ENCODE data around the gene LY6G6C.

Gene LY6G6C

GRCh38 chr6:31734821-31735406 lies 13.4 kb upstream of the LY6G6C start:
- Histone ChIP-seq H3K9me3 (ENCODE audit: severe bottlenecking) (no peaks in the 10 kb centered on the region), H3K27me3 (ENCODE audit: insufficient read depth, poor library complexity, severe bottlenecking) (no peaks in the 10 kb centered on the region), H3K4me3 (ENCODE audit: severe bottlenecking) (peak overlapping the region; percentile 80), H3K27ac (ENCODE audit: poor library complexity, severe bottlenecking) (peak overlapping the region; percentile 93), H3K36me3 (ENCODE audit: low read depth) (peaks cover 50% of the 10 kb centered on the region), H3K4me1 (ENCODE audit: insufficient read depth, poor library complexity, severe bottlenecking) (peaks cover 41% of the 10 kb centered on the region)
- no peak for TF ChIP-seq CTCF (IDR thresholded peaks at IDR 0.05; ENCODE audit: poor library complexity, severe bottlenecking)
- ATAC-seq (ENCODE audit: low read depth): peak; percentile 38
- DNase-seq (ENCODE audit: low spot score): no peak

GRCh38 chr6:31734247-31734820 lies 12.8 kb upstream of the LY6G6C start:
- DNase-seq (ENCODE audit: low spot score) (no peak), ATAC-seq (ENCODE audit: low read depth) (no peak)
- Histone ChIP-seq H3K36me3 (ENCODE audit: low read depth) (peaks cover 50% of the 10 kb centered on the region), H3K27me3 (ENCODE audit: insufficient read depth, poor library complexity, severe bottlenecking) (no peaks in the 10 kb centered on the region), H3K4me1 (ENCODE audit: insufficient read depth, poor library complexity, severe bottlenecking) (peaks cover 39% of the 10 kb centered on the region), H3K9me3 (ENCODE audit: severe bottlenecking) (no peaks in the 10 kb centered on the region), H3K27ac (ENCODE audit: poor library complexity, severe bottlenecking) (peak overlapping the region; percentile 93), H3K4me3 (ENCODE audit: severe bottlenecking) (peak overlapping the region; percentile 80)
- TF ChIP-seq CTCF (IDR thresholded peaks at IDR 0.05; ENCODE audit: poor library complexity, severe bottlenecking): no peak

- TF ChIP-seq CTCF (IDR thresholded peaks at IDR 0.05; ENCODE audit: poor library complexity, severe bottlenecking): no peak
- Histone ChIP-seq H3K36me3 (ENCODE audit: low read depth) (peaks cover 50% of the 10 kb centered on the region), H3K27ac (ENCODE audit: poor library complexity, severe bottlenecking) (peak overlapping the region; percentile 93), H3K4me3 (ENCODE audit: severe bottlenecking) (no peak overlapping the region), H3K27me3 (ENCODE audit: insufficient read depth, poor library complexity, severe bottlenecking) (no peaks in the 10 kb centered on the region), H3K4me1 (ENCODE audit: insufficient read depth, poor library complexity, severe bottlenecking) (peaks cover 33% of the 10 kb centered on the region), H3K9me3 (ENCODE audit: severe bottlenecking) (no peaks in the 10 kb centered on the region)
- no peak for ATAC-seq (ENCODE audit: low read depth)
- no peak for DNase-seq (ENCODE audit: low spot score)
Observed at GRCh38 chr6:31733734-31734133, 12.2 kb upstream of the LY6G6C start.

- Histone ChIP-seq H3K4me1 (ENCODE audit: insufficient read depth, poor library complexity, severe bottlenecking) (peaks cover 19% of the 10 kb centered on the region), H3K27me3 (ENCODE audit: insufficient read depth, poor library complexity, severe bottlenecking) (no peaks in the 10 kb centered on the region), H3K27ac (ENCODE audit: poor library complexity, severe bottlenecking) (no peak overlapping the region), H3K4me3 (ENCODE audit: severe bottlenecking) (no peak overlapping the region), H3K36me3 (ENCODE audit: low read depth) (peaks cover 50% of the 10 kb centered on the region), H3K9me3 (ENCODE audit: severe bottlenecking) (no peaks in the 10 kb centered on the region)
- TF ChIP-seq CTCF (IDR thresholded peaks at IDR 0.05; ENCODE audit: poor library complexity, severe bottlenecking): no peak
- ATAC-seq (ENCODE audit: low read depth): no peak
- DNase-seq (ENCODE audit: low spot score): no peak
Observed at GRCh38 chr6:31732029-31732428, 10.5 kb upstream of the LY6G6C start.

GRCh38 chr6:31730631-31731086 lies 9.1 kb upstream of the LY6G6C start:
- Histone ChIP-seq H3K27ac (ENCODE audit: poor library complexity, severe bottlenecking) (peak overlapping the region; percentile 63), H3K27me3 (ENCODE audit: insufficient read depth, poor library complexity, severe bottlenecking) (no peaks in the 10 kb centered on the region), H3K9me3 (ENCODE audit: severe bottlenecking) (no peaks in the 10 kb centered on the region), H3K4me1 (ENCODE audit: insufficient read depth, poor library complexity, severe bottlenecking) (peaks cover 13% of the 10 kb centered on the region), H3K36me3 (ENCODE audit: low read depth) (peaks cover 50% of the 10 kb centered on the region), H3K4me3 (ENCODE audit: severe bottlenecking) (no peak overlapping the region)
- ATAC-seq (ENCODE audit: low read depth): no peak
- TF ChIP-seq CTCF (IDR thresholded peaks at IDR 0.05; ENCODE audit: poor library complexity, severe bottlenecking): no peak
- DNase-seq (ENCODE audit: low spot score): no peak

Data from RWPE2 (cell line).